NCI-H69 (cell line): ENCODE data around the gene ACHE.
"Not testable (repeated sequence)": the region's sequence is repeated elsewhere in the genome, so short reads cannot be mapped to it uniquely, and the experiment has no call there.

ENCODE experiments used
- DNase-seq: peaks from one replicate; lab custom pipeline; 2025; lab: John Stamatoyannopoulos, UW

The ACHE gene

DNA sequence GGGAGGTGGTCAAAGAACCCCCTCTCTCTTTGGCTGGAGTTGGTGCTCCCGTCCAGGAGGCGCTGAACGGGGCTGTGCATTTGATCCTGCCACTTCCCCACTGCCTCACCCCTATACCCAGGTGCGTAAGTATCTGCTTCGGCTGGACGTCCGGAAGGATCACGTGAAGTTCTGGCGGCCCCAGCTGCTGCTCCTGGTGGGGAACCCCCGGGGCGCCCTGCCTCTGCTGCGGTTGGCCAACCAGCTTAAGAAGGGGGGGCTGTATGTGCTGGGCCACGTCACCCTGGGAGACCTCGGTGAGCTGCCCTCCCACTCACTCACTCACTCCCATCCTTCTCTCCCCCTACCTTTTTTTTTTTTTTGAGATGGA is 34.1 kb downstream of the ACHE start:
- DNase-seq: no peak

DNA sequence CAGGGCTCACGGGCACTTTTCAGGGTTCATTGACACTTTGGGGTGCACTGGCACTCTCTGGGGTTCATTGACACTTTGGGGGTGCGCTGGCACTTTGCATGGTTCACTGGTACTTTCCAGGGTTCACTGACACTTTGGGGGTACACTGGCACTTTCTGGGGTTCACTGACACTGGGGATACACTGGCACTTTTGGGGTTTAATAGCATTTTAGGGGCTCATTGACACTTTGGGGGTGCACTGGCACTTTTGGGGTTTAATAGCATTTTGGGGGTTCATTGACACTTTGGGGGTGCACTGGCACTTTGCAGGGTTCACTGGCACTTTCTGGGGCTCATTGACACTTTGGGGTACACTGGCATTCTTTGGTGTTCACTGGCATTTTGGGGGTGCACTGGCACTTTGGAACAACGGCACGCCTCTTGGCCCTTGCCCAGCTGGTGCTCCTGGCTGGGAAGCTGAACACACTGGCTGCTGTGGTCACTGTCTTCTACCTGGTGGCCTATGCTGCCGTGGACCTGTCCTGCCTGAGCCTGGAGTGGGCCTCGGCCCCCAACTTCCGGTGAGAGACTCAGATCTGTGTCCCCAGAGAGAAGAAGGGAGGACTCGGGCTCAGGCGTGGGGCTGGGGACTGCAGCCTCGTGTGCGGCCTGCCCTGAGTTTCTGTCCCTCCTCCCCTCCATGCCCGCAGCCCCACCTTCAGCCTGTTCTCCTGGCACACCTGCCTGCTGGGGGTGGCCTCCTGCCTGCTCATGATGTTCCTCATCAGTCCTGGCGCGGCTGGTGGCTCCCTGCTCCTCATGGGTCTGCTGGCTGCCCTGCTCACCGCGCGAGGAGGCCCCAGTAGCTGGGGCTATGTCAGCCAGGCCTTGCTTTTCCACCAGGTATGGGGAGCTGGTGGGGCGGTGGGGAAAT is 34.7 kb downstream of the ACHE start:
- DNase-seq: no peak

DNA sequence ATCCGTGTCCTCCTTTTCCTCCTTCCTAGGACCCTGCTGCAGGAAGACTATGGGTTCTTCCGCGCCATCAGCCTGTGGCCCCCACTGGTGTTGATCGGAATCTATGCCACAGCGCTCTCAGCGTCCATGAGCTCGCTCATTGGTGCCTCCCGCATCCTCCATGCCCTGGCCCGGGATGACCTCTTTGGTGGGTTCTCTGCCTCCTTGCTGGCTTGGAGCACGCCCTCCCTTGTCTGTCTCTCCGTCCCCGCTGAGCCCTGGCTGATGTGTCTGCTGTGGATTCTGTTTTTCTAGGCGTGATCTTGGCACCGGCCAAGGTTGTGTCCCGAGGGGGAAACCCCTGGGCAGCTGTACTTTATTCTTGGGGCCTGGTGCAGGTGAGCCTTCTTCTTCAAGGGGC is 35.8 kb downstream of the ACHE start:
- DNase-seq: no peak

DNA sequence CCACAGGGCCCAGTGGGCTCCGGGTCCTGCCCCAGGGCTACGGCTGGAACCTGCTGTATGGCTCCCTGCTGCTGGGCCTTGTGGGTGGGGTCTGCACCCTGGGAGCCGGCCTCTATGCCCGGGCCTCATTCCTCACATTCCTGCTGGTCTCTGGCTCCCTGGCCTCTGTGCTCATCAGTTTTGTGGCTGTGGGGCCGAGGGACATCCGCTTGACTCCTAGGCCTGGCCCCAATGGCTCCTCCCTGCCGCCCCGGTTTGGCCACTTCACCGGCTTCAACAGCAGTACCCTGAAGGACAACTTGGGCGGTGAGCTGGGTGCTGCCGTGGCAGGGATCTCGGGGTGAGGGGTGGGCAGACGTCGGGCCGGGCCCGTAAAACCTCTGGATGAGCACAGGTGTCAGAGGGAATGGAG is 38.8 kb downstream of the ACHE start:
- no peak for DNase-seq

DNA sequence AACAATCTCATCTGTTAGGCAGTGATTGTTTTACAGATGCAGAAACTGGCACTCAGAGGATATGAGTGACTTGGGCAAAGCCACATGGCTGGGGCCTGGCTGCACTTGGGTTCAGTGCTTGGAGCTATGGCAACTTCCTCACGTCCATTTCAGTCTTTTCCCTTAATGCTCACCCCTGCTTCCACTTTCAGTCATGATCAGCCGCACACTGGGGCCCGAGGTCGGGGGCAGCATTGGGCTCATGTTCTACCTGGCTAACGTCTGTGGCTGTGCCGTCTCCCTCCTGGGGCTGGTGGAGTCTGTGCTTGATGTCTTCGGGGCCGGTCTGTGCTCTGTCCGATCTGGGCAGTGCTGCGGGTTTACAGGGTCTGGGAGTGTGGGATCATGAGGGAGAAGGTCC is 40.2 kb downstream of the ACHE start:
- DNase-seq: no peak

DNA sequence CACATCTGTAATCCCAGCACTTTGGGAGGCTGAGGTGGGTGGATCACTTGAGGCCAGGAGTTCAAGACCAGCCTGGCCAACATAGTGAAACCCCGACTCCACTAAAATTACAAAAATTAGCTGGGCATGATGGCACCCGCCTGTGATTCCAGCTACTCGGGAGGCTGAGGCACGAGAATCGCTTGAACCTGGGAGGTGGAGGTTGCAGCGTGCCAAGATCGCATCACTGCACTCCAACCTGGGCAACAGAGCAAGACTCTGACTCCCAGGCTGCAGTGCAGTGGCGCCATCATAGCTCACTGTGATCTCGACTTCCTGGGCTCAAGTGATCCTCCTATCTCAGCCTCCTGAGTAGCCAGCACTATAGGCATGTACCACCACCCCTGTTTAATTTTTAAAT is 40.8 kb downstream of the ACHE start:
- DNase-seq: not testable (repeated sequence)

DNA sequence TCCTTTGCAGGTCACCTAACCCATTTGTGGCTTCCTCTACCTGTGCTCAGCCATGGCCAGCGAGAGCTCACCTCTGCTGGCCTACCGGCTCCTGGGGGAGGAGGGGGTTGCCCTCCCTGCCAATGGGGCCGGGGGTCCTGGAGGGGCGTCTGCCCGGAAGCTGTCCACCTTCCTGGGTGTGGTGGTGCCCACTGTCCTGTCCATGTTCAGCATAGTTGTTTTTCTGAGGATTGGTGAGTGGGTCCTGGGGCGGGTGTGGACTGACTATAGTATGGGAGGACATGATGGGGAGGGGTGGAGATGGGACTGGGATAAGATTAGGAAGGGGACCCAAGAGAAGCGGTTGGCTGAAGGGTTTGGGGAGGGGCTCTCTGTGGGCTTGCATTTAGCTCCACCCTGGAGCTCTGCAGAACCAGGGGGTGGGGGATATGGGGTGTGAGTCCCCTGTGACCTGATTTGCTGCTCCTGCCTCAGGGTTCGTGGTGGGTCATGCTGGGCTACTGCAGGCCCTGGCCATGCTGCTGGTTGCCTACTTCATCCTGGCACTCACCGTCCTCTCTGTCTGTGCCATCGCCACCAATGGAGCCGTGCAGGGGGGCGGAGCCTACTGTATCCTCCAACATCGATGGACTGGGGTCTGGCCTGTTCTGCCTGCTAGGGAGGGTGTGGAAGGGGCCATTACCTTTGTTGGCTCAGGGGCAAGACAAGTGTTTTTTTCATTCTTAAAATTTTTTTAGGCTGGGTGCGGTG is 41.4 kb downstream of the ACHE start:
- no peak for DNase-seq

DNA sequence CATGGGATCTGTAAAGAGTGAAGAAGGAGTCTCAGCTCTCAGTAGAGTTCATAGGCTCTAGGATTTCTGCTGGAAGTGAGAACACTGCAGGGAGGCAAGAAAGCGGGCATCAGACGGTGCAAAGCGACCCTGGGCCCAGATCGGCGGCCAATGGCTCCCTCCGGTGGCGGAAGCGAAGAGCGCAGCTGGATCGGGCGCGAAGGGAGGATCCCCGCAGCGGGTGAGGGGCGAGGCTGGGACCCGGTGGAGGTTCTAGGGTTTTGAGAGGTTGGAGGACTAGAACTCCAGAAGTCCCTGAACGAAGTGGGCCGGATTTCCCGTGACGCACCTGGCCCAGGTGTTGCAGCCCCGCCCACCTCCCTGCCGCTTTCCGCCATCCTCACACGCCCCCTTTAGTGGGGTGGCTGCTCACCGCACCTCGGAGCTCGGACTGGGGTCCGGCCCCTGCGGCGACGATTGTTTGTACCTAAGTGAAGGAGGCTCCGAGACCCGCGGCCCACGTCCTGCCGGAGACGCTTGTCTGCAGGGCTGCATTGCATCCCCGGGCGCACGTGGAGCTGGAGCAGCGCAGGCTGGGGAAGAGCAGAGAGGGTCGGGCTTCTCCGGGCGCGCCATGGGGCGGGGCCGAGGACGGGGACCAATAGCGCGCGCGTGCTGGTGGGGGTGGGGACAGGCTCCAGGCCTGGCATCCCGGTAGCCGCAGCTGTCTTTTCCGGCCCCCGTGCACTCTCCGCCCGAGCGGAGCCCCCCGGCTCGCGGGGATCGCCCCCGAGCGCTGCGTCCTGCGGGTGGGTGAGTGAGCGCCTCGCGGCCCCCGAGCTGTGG is 43.4 kb downstream of the ACHE start, which contains the start of gene SLC12A9:
Gene SLC12A9 (plus strand): TSS at position 666 of the 825 bp plus-strand sequence. CDS start 1,485 bp downstream, outside the sequence.
- DNase-seq: peak; percentile 96

DNA sequence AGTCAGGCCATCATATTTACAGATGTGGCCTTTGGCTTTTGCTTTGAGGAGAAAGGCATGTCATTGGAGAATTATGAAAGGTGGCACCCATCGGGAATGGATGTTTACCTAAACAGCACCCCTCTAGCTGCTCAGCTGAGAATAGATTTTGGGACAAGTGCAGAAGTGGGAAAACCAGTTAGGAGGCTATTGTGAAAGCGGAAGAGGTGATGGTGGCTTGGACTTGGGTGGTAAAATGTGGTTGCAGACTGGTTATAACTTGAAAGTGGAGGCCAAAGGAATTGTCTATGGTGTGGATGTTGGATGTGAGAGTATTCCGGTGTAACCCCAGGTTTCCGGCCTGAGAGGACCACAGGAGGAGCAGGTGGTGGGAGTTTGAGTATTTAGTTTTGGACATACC is 48.3 kb downstream of the ACHE start:
- no peak for DNase-seq

DNA sequence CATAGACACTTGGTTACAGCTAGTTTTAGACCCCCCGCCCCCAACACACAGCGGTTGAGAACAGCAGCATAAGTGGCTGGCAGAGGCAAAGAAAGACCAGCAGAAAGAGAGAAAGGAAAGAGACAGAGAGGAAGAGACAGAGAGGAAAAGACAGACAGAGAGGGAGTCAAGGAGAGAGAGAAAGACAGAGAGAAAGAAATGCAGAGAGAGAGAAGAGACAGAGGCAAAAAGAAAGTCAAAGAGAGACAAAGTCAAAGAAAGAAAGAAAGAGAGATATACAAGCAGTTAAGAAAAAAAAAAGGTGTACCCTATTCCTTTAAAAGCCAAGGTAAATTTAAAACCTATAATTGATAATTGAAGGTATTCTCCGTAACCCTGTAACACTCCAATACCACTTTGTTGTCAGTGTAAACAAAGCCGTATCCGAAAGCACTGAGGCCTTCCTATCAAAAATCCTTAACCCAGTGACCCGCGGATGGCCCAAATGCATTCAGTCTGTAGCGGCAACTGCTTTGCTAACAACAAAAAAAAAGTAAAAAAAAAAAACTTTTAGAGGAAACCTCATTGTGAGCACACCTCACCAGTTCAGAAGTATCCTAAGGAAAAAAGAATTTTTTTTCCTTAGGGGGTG is 55.1 kb downstream of the ACHE start:
- no peak for DNase-seq
